Measurements from ENCODE around the gene IL15RA.
"Not testable (repeated sequence)": the region's sequence is repeated elsewhere in the genome, so short reads cannot be mapped to it uniquely, and the experiment has no call there.

The IL15RA gene

GRCh38 chr10:5968681-5969453 lies 8.5 kb downstream of the IL15RA start:
- no peak for DNase-seq

GRCh38 chr10:5968037-5968680 lies 9.2 kb downstream of the IL15RA start:
- no peak for DNase-seq

- no peak for DNase-seq
These were observed 12.1 kb downstream of the IL15RA start for GRCh38 chr10:5965266-5965665.

GRCh38 chr10:5964736-5965135 lies 12.6 kb downstream of the IL15RA start:
- no peak for DNase-seq

- no peak for DNase-seq
These were observed 13.8 kb downstream of the IL15RA start for GRCh38 chr10:5963591-5963990.

- DNase-seq, result no peak
These were observed 14.3 kb downstream of the IL15RA start for GRCh38 chr10:5963071-5963470.

- DNase-seq, result not testable (repeated sequence)
These were observed 14.9 kb downstream of the IL15RA start for GRCh38 chr10:5962358-5962940.

GRCh38 chr10:5961405-5962100 lies 15.8 kb downstream of the IL15RA start:
- no peak for DNase-seq

- not testable (repeated sequence) for DNase-seq
These were observed 16.4 kb downstream of the IL15RA start for GRCh38 chr10:5960973-5961275.

- DNase-seq, result no peak
These were observed 17.0 kb downstream of the IL15RA start for GRCh38 chr10:5960070-5960972.

- no peak for DNase-seq
These were observed 17.7 kb downstream of the IL15RA start for GRCh38 chr10:5959581-5960069.

- no peak for DNase-seq
These were observed 18.2 kb downstream of the IL15RA start for GRCh38 chr10:5959142-5959541.

GRCh38 chr10:5958675-5959074 lies 18.7 kb downstream of the IL15RA start:
- no peak for DNase-seq

- no peak for DNase-seq
These were observed 19.3 kb downstream of the IL15RA start for GRCh38 chr10:5958077-5958476.

- no peak for DNase-seq
These were observed 21.0 kb downstream of the IL15RA start for GRCh38 chr10:5956146-5956936.

GRCh38 chr10:5953676-5954075 lies 23.7 kb downstream of the IL15RA start:
- DNase-seq, result no peak

- no peak for DNase-seq
These were observed 24.5 kb downstream of the IL15RA start for GRCh38 chr10:5952731-5953385.

GRCh38 chr10:5951721-5952407 lies 25.5 kb downstream of the IL15RA start:
- no peak for DNase-seq

- DNase-seq, result no peak
These were observed 26.1 kb downstream of the IL15RA start for GRCh38 chr10:5951167-5951711.
